ENCODE measurements around the gene VSIR.

DNA sequence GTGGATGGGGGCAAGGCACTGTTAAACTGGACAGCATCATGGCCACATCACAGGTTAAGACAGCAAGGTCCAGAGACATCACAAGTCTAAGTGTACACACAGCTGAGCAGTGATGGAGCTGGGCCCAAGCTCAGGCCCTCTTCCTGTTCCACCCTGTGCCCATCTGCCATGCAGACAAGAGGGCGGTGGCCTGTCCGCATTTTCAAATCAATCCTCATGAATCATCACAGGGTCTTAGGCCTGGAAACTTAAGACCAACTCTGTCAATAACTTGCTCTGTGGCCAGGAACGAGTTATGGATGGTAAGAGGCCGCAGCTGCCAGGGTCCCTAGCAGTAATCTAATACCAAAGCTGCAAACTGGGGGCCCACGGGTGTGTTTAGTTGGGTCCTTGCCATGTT is 56.9 kb downstream of the VSIR start:
- TF ChIP-seq CTCF (IDR thresholded peaks at IDR 0.05) (no peak), POLR2AphosphoS5 (IDR thresholded peaks at IDR 0.05; ENCODE audit: low read depth, low read length) (no peak), REST (IDR thresholded peaks at IDR 0.05; ENCODE audit: low read depth, low read length) (no peak), JUND (IDR thresholded peaks at IDR 0.05) (no peak), SMC3 (IDR thresholded peaks at IDR 0.05; ENCODE audit: low read depth, low read length) (no peak), NFIC (IDR thresholded peaks at IDR 0.05; ENCODE audit: borderline replicate concordance) (no peak), CHD2 (IDR thresholded peaks at IDR 0.05; ENCODE audit: low read length, partially characterized antibody) (no peak), EP300 (IDR thresholded peaks at IDR 0.05; ENCODE audit: borderline replicate concordance in 1 of 2, low read depth in 1 of 2, low read length in 1 of 2) (no peak), RAD21 (IDR thresholded peaks at IDR 0.05; ENCODE audit: low read length) (no peak), ZBTB33 (IDR thresholded peaks at IDR 0.05; ENCODE audit: borderline replicate concordance, low read depth) (no peak), ELF1 (IDR thresholded peaks at IDR 0.05) (no peak), RCOR1 (IDR thresholded peaks at IDR 0.05; ENCODE audit: low read length) (no peak), FOXJ3 (CRISPR knock-in tag; IDR thresholded peaks at IDR 0.05) (no peak)
- TF ChIP-seq, protein P1, sequence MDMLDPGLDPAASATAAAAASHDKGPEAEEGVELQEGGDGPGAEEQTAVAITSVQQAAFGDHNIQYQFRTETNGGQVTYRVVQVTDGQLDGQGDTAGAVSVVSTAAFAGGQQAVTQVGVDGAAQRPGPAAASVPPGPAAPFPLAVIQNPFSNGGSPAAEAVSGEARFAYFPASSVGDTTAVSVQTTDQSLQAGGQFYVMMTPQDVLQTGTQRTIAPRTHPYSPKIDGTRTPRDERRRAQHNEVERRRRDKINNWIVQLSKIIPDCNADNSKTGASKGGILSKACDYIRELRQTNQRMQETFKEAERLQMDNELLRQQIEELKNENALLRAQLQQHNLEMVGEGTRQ (IDR thresholded peaks at IDR 0.05; ENCODE audit: borderline replicate concordance, low read depth, low read length) = no peak
